ENCODE data around the gene POU4F2.

The POU4F2 gene

GRCh38 chr4:146637621-146638332 lies 916 bp upstream of the POU4F2 start:
- no peak for TF ChIP-seq CTCF (conservative IDR thresholded peaks at IDR 0.05; ENCODE audit: control insufficient read depth, insufficient read depth, low read depth, low read length)
- DNase-seq (ENCODE audit: low read depth): no peak
- H3K4me3 ChIP-seq (ENCODE audit: control insufficient read depth, low read depth, low read length): no peak overlapping the region

- no peak overlapping the region for H3K4me3 ChIP-seq (ENCODE audit: control insufficient read depth, low read depth, low read length)
- TF ChIP-seq CTCF (conservative IDR thresholded peaks at IDR 0.05; ENCODE audit: control insufficient read depth, insufficient read depth, low read depth, low read length): no peak
- no peak for DNase-seq (ENCODE audit: low read depth)
Measured at GRCh38 chr4:146638333-146638785, 334 bp upstream of the POU4F2 start.

- DNase-seq (ENCODE audit: low read depth): no peak
- TF ChIP-seq CTCF (conservative IDR thresholded peaks at IDR 0.05; ENCODE audit: control insufficient read depth, insufficient read depth, low read depth, low read length): no peak
- no peak overlapping the region for H3K4me3 ChIP-seq (ENCODE audit: control insufficient read depth, low read depth, low read length)
Measured at GRCh38 chr4:146639506-146639932, 826 bp downstream of the POU4F2 start.

GRCh38 chr4:146640021-146640464 lies 1.4 kb downstream of the POU4F2 start:
- H3K4me3 ChIP-seq (ENCODE audit: control insufficient read depth, low read depth, low read length): no peak overlapping the region
- no peak for DNase-seq (ENCODE audit: low read depth)
- no peak for TF ChIP-seq CTCF (conservative IDR thresholded peaks at IDR 0.05; ENCODE audit: control insufficient read depth, insufficient read depth, low read depth, low read length)

- no peak for DNase-seq (ENCODE audit: low read depth)
- no peak for TF ChIP-seq CTCF (conservative IDR thresholded peaks at IDR 0.05; ENCODE audit: control insufficient read depth, insufficient read depth, low read depth, low read length)
- H3K4me3 ChIP-seq (ENCODE audit: control insufficient read depth, low read depth, low read length): no peak overlapping the region
Measured at GRCh38 chr4:146640465-146641061, 1.9 kb downstream of the POU4F2 start.

GRCh38 chr4:146641762-146642161 lies 3.1 kb downstream of the POU4F2 start:
- no peak for TF ChIP-seq CTCF (conservative IDR thresholded peaks at IDR 0.05; ENCODE audit: control insufficient read depth, insufficient read depth, low read depth, low read length)

More at GRCh38 chr4:146641762-146642161, 3.1 kb downstream of the POU4F2 start:
- H3K4me3 ChIP-seq (ENCODE audit: control insufficient read depth, low read depth, low read length): no peak overlapping the region
- no peak for DNase-seq (ENCODE audit: low read depth)

Measured in fibroblast of mammary gland (primary cell).